IPS-11a (cell line): ENCODE results near the gene RNF144A.

Experiments used
- H3K4me3 ChIP-seq: one replicate; pipeline ENCODE4 v1.5.1; 2013; ENCODE audit warnings: low read depth, low read length, control low read depth

RNF144A gene

DNA sequence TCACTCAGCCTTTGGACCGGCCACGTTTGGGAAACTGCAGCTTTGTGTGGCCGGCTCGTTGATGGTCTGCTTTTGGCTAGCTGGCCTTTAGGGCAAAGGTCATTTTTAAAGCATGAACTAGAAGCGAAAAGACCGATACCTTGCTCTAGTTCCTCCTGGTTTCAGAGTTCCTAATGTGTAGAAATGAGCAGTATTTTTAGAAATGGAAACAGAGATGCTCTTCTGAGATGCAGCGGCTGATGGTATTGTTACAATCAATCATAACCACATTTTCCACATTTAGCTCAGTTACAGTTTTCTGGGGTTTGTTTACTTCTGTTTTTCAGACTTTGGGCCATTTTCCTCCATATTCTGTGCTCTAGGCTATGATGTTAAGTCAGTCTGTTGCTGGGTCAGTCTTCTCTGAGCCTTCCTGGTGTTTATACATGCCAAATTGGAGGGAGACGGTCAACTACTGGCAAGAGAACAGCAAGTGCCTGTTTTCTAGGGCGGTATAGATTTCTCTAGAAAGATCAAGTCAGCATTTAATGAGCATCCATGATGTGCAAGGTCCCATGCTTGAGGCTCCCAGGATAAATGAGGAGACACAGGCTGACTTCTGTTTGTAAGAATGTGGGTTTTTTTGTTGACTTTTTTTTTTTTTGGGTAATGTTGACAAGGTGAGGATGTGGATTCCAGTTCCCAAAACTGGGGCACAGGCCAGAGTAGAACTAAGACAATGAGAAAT is 28.0 kb downstream of the RNF144A start:
- no peak overlapping the region for H3K4me3 ChIP-seq

DNA sequence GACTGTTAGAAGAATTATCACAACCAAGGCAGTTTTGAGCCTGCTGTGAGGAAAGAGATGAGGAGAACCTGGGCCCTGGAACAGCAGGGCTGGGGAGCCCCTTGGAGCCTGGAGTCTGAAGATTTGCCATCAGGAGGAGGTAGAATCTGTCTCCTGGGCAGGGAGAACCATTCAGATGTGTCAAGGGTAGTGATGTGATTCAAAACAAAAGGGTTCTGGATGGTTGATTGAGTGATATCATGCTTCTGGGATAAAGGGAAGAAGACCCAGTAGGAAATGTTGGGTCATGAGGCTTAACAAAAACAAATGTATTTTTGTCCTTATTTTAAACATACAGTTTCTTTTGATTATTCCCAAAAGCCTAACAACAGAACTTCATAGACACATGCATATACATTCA is 28.6 kb downstream of the RNF144A start:
- H3K4me3 ChIP-seq: no peak overlapping the region

DNA sequence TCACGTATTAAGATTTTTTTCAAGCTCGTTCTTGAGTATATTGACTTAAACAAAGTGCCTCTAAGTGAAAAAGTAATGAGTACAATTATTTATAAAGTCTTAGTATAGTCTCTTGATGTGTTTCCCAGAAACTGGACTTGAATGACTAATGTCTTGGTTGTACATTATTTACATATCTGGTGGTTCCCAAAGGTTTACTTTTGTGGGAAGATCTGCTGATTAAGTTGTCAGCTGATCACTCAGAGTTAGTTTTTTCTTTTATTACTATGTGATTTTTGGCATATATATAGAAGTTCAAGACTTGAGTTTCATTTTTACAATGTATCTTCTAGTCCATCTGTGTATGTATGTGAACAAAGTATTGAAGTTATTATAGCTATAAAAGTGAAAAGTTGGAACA is 29.5 kb downstream of the RNF144A start:
- no peak overlapping the region for H3K4me3 ChIP-seq

DNA sequence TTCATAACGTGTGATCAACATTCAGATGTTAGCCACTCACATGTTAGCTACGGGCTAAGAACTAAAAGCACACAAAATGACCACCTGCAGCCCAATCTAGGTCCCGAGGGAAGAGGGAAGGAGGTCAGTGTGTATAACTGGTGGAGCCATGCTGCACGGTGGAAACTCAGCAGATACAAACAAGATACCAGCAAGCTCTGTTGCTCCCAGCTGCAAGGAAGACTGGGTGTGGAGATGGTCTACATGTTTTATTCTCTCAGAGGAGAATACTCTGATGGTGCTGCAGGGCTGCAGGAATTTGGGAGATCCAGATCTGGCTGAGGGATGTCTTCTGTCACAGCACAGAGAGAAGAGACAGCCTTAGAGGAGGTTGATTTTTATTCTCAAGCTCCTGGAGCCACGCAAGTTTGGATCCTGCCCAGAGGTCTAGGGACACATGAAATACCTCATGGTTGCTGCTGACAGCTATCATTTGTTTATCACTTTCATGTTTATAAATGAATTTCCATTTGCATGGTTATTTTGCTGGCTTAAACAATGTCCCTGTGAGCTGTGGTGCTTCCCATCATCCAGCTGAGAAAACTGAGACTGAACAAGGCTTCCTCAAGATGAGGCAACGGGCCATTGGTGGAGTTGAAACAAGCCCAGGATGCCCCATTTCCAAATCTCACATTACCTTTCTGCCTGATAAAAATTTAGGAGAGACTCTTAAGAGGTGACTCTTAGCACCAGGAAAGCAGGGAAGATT is 30.9 kb downstream of the RNF144A start:
- H3K4me3 ChIP-seq: no peak overlapping the region

DNA sequence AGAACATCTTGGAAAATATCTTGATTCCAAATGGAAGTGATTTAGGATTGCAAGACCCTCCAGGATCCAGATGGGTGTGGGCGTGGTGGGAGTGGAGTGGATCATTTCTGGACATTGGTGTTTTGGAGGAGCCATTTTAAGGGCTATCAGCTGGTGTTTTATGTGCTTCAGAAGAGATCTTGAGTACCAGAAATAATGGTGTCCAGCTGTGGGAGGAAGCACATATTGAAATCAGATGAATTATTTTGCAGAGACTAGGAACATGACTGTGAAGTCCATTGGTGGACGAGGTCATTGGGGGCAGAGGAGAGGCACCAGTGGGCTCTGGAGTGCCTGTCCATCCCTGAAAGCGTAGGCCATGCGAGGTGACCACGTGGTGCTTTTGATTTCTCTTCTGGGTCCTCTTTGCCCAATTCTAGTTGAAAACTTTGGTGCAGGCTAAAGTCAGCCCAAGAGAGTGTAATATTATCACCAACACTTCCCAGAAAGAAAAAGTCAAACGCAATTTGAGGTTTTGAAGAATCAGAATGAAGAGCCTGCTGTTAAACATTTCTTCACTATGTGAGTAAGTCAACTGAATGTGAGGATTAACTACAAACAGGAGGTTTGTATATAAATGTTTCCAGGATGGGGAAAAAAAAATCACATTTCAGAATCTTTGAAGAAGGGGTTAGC is 31.6 kb downstream of the RNF144A start:
- H3K4me3 ChIP-seq: no peak overlapping the region

DNA sequence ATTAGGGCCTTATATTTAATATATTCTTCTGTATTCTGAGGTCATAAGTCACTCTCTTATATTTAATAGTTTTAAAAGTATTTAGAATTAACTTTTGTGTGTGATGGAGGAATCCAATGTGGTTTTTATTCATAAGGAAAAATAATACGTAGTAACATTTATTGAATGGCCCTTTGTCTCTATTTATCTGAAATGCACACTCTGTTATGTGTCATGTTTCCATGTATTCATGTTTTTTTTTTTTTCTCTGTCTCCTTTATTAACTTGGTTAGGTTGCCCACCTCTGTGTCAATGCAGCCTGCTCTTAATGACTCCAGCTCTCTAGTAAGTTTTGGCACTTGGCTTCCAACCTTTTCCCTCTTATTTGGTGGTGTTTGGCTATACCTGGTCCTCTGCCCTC is 33.8 kb downstream of the RNF144A start:
- H3K4me3 ChIP-seq: no peak overlapping the region

DNA sequence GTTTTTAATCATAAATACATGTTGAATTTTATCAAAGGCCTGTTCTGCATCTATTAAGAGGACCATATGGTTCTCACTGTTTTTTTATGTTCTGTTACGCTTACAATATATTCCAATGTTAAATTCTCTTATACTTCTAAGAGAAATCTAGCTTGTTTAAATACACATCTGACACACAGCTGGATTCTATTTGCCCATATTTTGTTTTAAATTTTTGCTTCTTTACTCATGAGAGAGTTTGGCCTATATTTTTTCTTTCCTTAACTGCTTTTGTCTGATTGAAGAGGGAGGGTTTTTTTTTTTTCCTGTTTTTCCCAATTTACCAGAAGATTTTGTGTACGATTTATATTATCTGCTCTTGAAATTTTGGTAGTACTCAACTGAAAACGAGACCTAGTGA is 34.9 kb downstream of the RNF144A start:
- no peak overlapping the region for H3K4me3 ChIP-seq

DNA sequence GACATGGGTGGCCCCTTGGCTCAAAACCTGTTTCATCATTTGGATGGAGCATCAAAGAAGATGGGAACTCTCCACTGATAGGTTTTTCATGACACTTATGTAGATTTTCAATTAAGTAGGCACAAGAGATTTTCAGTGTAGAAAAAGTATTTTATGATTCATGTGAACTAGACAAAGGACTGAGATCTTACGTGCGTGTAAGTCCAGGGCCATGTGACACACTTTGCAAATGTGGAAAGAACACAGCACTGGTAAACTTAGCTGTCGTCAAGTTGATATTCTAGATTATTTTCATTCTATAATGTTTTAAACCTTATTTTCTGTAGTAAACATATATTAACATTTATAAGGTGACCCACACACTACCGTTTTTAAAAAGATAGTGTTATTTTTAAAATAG is 37.4 kb downstream of the RNF144A start:
- H3K4me3 ChIP-seq: no peak overlapping the region

DNA sequence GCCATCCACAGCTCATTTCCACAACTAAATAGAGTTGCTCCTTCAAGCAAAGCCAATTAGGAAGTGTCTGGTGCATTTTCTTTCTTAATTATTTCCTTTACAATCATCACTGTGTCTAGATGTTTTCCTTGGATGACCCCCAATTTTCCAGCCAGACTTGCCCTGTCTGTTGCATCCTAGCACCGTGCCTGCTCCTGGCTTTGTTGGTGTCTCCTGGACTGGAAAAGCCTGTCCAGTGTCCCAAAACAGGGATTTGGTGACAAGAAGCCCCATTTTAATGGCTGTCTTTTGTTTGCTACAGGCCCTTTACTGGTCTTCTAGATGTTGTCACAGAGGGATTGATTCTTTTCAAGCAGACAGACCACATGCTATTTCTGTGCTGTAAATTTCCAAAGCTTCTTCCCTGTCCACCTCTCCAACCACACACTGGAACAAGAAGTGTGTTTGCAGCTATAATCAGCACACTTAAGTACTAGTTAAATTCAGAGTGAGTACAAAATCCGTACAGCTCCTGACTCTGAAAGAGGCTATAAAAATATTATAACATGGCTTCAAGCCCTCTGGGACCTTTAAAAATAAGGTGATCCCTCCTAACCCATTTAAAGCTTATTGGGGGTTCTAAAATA is 38.4 kb downstream of the RNF144A start:
- H3K4me3 ChIP-seq: no peak overlapping the region

DNA sequence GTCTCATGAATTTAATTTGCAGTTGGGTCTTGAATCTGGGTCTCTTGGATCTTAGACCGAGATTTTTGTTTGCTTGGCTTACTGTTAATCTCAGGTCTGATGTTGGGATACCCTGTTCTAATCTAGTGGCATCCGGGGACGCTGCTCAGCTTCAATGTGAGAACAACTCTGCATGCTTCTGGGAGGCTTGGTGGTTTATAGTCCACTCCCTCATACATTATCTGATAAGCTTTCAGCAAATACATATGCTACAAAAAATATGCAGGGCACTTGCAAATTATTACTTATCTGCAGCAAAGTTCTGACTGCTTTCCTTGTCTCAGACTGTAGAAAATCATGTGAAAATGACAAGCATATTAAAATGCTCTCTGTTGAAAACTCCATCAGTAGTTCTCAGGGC is 39.4 kb downstream of the RNF144A start:
- no peak overlapping the region for H3K4me3 ChIP-seq

DNA sequence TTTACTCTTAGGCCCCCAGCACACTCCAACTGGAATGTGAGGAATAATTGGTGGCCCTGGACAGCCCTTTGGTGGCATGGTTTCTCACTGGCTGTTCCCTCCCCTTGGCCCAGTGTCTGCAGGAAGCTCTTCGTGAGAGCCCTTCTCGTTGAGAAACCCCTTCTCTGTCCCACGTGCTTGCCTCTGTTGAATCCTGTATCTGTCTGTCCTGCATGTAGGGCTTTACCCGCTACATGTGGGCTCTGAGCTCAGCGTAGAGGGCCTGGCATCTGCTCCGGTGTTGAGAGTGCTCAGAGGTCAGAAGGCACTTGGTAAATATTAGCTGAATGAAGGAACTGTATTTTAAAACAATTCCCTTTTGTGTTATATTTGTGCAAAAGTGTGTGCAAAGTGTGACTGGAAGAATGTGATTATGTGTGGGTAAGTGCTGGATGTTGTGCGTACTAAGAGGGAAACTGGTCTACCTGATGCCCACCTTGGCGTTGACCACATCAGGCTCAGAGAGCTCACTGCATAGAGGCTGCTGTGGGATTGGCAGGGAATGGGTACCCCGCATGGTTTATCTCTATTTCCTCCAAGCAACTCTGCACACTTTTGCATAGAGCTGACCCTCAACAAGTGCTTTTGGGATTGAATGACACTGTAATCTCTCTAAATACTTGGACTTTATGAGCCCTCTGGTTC is 40.0 kb downstream of the RNF144A start:
- no peak overlapping the region for H3K4me3 ChIP-seq

DNA sequence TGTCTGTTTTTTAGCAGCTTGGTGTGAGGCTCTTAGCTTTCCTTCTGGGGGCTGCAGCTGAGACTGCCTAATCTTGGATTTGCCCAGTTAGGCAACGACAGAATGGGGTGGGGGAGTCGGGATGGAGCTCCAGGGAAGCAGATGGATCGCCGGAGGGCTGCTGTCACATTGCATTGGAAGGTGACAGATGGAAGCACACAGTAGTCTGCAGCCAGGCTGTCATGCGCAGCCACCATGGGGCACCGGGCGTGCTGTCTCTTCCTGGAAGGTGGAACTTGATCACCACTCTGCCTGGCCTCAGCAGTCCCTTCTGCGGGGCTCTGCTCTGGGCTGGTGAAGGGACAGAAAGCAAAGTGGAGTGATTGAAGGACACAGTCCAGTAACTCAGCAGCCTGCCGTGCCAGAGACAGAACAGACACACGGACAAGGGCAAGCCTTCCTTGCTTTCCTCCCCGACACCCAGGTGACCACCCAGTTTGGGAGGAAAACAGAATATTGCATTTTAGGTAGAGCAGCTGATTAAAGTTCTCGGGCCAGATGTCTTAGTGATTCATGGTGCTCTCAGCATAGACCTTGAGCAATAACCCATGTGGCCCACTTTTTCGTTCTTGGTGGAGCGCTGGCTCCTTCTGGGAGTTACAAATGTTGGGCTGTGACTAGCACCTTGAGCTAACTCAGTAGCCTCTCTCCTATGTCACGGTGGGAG is 40.9 kb downstream of the RNF144A start:
- H3K4me3 ChIP-seq: no peak overlapping the region

DNA sequence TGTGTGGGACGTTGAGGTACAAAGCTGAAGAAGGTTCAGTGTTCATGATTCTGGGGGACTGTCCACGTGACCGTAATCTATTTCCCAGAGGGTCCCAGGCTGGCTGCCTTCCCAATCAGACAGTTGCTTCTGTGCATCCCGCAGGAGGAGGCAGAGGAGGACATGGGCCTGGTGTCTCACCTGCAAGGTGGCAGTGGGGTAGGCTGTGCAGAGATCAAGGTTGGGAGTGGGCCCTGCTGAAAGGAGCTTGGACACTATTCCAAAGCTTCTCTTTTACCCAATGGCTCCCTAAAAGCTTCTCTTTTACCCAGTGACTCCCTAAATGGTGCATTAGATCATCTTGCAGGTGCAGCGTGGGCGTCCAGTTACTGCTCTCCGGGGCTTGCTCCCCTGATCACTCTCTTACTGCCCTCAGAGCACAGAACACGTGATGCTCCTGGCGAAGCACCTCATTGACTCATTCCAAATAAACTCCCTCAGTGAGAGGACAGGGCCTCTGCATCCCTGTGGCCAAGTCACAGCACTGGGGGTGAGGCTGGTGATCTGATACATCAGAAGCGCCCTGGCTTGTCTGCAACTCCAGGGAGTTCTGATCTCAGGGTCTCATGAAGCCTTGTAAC is 41.5 kb downstream of the RNF144A start:
- no peak overlapping the region for H3K4me3 ChIP-seq

DNA sequence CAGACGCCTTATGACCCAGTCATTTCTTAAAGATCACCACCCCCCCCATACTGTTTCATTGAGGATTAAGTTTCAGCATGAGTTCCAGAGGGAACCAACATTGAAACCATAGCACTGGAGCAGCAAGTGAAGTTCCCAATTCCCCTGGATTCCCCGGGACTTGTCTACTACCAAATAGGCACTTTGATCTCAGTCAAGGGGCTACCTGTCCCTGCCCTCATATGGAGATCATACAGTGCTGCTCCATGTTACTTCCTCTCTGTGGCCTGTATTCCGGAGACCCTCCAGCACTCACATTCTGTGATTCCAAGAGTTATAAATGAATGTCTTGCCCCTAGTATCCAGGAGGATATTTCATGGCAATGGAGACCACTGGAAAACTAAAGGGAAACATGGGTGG is 42.5 kb downstream of the RNF144A start:
- no peak overlapping the region for H3K4me3 ChIP-seq

DNA sequence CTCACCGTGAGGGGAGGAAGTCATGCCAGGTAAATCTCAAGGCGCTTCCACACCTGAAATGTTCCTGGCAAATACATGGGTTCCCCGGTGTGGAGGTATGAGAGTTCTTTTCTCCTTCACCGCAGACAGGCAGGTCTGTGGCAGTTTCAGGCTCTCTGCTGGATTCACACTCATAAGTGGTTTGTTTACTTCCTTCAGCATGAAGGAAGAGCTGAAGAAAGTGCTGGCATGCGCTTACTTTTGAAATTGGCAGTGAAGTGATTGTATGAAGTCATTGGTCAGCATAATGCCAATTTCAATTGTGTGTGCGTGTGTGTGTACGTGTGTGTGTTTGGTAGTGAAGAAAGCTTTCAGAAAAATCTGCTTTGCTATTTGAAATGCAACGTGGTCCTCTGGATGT is 43.4 kb downstream of the RNF144A start:
- no peak overlapping the region for H3K4me3 ChIP-seq

DNA sequence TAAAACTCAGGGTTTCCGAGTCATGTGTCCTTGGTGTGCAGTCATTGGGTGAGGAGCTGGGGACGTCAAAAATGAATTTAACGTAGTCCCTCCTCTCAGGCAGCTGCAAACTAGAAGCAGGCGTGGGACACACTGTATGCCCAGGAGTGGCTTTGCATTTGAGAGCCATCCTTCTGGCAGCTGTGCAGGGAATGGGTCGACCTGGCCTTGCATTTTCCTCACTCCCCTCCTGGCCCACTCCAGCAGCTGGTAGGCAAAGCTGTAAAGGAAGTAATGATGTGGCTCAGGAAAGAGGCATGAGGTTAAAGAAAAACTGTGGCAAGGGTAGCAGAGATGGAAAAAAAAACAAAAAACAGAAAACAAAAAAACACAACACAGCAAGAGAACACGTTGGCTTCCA is 46.5 kb downstream of the RNF144A start:
- H3K4me3 ChIP-seq: no peak overlapping the region

DNA sequence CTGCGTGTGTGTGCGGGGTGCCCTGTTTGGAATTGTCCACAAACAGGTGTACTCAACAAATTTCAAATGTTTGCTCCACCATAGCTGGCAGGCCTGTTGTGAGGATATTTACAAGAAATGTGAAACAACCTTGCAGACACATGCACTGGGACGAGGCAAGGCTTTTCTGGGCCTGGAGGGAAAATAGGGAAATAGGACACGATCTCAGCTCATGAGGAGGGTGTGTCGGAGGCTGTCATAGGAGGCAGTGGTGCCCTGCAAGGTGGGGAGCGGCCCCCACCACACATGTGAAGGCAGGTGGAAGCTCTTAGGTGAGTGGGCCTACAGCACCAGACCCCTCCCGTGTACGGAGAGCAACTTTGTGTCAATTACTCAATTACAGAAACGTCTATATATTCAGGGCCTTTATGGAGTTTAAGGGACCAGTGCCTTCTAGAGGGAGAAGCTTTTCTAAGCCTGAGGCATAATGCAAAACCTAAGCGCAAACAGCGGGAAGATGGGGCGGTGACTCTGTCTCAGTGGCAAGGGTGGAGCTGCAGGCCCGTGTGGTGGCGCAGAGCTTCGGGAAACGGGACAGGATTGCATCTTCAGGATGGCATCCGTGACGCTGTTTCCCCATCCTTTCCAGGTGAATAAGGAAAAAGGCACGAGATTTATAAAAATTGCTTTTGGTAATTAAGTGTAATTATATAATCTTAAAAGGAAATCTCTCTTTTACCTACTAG is 48.0 kb downstream of the RNF144A start:
- H3K4me3 ChIP-seq: no peak overlapping the region

DNA sequence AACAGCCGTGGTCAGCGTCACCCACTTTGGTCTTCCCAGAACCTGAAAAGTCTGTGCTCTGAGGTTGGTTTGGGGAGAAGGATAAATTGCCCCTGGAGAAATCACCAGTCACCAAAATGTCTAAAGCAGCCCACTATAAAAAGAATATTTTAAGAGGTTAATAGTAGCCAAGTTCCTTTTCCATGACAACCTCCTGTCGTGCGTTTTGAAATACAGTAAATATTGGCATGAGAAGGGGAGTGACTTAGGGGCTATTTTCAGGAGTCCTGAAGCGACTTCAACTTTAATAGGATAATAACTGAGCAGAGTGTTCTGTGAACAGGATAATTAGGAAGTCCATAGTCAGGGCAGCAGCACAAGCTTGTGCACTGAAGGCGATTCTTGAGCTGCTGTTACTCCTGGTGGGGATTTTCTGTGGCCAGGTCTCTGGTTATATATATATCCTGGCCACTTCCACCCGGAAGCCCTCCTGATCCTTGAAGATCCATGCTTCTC is 49.3 kb downstream of the RNF144A start:
- no peak overlapping the region for H3K4me3 ChIP-seq

DNA sequence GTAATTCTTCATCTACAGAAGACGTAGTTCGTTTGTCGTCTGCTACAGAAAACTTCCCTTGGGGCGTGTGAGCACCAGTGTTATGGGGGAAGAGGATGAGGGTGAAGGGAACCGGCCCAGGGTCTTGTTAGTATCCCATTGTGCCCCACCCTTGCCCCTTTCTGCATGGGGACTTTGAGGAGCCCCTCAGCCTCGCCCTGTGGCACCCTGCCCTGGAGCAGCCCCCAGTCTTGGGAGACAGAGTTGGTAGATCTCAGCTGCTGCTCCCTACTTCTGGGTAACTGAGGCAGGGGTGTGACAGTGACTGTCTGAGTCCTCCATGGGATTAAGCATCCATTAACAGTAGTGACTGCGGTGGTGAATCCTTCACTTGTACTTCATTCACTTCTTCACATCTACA is 50.1 kb downstream of the RNF144A start:
- H3K4me3 ChIP-seq: no peak overlapping the region
